Brain microvascular endothelial cell (primary cell): Measurements from ENCODE around the gene GTPBP1.

ENCODE experiments used
- DNase-seq: peaks from one replicate; pipeline ENCODE4 v3.0.0-alpha.2; 2020
- H3K27ac ChIP-seq: fragments of 250-450 bp; sonication (Bioruptor Pico); 2 replicates; pipeline ENCODE4 v1.5.1; 2020; ENCODE audit warnings: mild to moderate bottlenecking, moderate library complexity
- H3K27me3 ChIP-seq: fragments of 250-450 bp; sonication (Bioruptor Pico); replicated peaks from 2 replicates; pipeline ENCODE4 v1.5.1; 2020; ENCODE audit warnings: mild to moderate bottlenecking
- H3K36me3 ChIP-seq: fragments of 250-450 bp; sonication (Bioruptor Pico); replicated peaks from 2 replicates; pipeline ENCODE4 v1.5.1; 2020; ENCODE audit warnings: mild to moderate bottlenecking
- H3K4me3 ChIP-seq: 2 replicates; pipeline ENCODE4 v1.5.1; 2011; ENCODE audit warnings: low read depth, mild to moderate bottlenecking, control low read depth, low read length, moderate library complexity
- CTCF ChIP-seq: IDR thresholded peaks from 2 replicates; pipeline ENCODE4 v1.5.1; 2011; ENCODE audit warnings: low read depth, mild to moderate bottlenecking, moderate library complexity, low read length, control low read depth, inconsistent platforms; ENCODE audit errors: missing control alignments
- in situ Hi-C: cut with HindIII; loops from 2 replicates; pipeline ENCODE4 v1.10.0; 2017; ENCODE audit warnings: low sequenced_read_pairs, low pct_ligation_motif_present

GTPBP1 gene

DNA sequence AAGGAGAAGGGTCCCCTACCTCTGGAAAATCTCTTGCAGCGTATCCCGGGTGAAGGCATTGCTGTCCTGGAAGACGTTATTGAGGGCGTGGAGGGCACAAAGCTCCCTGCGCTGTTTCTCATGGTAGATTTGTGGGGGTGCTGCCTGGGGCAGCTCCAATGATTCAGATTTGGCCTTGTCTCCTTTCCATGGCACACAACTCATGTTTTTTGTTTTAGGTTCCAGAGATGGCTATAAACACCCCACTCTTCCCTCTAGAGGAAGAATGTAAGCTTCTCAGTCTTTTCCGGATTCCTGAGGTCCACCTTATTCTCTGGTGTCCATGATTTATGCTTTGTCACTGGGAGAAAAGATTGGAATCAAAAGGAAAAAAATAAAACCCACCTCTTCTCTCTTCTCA is 6.0 kb upstream of the GTPBP1 start:
- peaks cover 4% of the 10 kb centered on the region for H3K36me3 ChIP-seq
- no peaks in the 10 kb centered on the region for H3K27me3 ChIP-seq
- H3K4me3 ChIP-seq = peak overlapping the region; percentile 87
- peak overlapping the region; percentile 97 for H3K27ac ChIP-seq
- DNase-seq = no peak
- no peak for TF ChIP-seq CTCF
- in situ Hi-C loops = no loop called here

DNA sequence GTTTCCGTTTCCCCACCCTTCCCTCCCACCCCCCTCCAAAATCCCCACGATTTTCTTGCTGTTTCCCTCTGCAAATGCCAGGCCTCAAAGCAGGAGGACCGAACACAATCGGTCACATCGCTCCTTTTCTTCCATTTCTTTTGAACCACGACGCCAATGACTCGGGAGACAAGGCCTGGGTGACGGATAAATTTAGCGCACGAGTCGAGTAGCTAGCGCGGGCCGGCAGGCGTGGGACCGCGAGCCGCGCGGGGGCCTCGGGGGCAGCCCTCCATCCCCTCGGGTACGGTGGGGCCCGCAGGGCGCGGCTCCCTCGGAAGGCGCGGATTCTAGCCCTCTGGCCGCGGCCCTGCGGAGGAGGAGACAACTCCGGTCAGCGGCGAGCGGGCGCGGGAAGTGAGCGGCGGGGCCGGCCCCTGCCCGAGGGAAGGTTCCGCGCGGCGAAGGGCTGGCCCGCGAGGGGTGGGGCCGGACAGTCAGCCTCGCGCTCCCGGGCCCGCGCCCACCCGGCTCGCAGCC is 5.4 kb upstream of the GTPBP1 start:
- no peaks in the 10 kb centered on the region for H3K27me3 ChIP-seq
- peaks cover 4% of the 10 kb centered on the region for H3K36me3 ChIP-seq
- H3K4me3 ChIP-seq = peak overlapping the region; percentile 87
- in situ Hi-C loops = no loop called here
- H3K27ac ChIP-seq = peak overlapping the region; percentile 97
- DNase-seq = no peak
- no peak for TF ChIP-seq CTCF

- TF ChIP-seq CTCF = no peak
- Histone ChIP-seq H3K27me3 (no peaks in the 10 kb centered on the region), H3K27ac (peak within 1 kb of the TSS; percentile 97), H3K4me3 (peak within 1 kb of the TSS; percentile 87), H3K36me3 (peaks cover 4% of the 10 kb centered on the region)
- DNase-seq = peak; percentile 88
- in situ Hi-C loops = no loop called here
These were observed 4.7 kb upstream of the GTPBP1 start, which contains the start of gene JOSD1 for GRCh38 chr22:38700789-38701628. Gene JOSD1, minus strand, starts transcription at chr22:38700943. Its CDS starts 956 bp downstream, at chr22:38699987.

DNA sequence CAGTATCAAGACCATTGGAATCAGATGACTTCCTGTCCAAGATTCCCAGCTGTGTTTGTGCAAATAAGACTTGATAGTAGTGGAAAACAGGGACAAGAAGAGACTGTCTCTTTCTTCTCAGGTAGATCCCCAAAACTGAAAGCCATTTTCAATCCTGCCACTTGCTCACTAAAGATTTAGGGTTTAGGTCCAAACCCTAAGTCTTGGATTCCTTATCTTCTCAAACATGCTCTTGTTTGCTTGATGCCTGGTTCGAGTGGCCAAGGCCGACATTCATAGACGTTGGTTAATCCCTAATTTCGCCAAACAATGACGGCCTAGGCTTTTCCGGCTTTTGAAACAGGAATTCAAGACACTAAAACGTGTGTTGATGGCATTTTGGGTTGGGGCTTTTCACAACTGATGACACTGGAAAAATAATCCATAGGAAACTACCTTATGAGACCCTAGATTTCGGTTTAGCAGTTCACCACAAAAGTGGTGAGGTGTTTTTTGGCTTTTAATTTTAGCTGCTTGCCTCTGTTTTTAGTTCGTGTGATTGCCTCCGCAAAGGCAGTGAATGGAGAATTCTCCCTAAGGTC is 1.0 kb upstream of the GTPBP1 start:
- peak overlapping the region; percentile 22 for H3K27ac ChIP-seq
- in situ Hi-C loops = no loop called here
- H3K4me3 ChIP-seq = peak overlapping the region; percentile 47

More for the DNA sequence above, 1.0 kb upstream of the GTPBP1 start:
- TF ChIP-seq CTCF = no peak
- DNase-seq = no peak
- H3K27me3 ChIP-seq = no peaks in the 10 kb centered on the region
- H3K36me3 ChIP-seq = peaks cover 4% of the 10 kb centered on the region
